Erythroblast (primary cell): ENCODE data around the gene GNAZ.

Experiments used
- GATA1 ChIP-seq: IDR thresholded peaks from 2 replicates; pipeline ENCODE4 v1.6.1; 2011; ENCODE audit warnings: low read depth, mild to moderate bottlenecking, control low read depth, low read length, moderate library complexity
- POLR2A ChIP-seq: IDR thresholded peaks from 2 replicates; pipeline ENCODE4 v1.6.1; 2011; ENCODE audit warnings: mild to moderate bottlenecking, low read length

GRCh38 chr22:23054531-23055257 lies 15.6 kb upstream of the GNAZ start:
- no peak for TF ChIP-seq POLR2A
- no peak for TF ChIP-seq GATA1
